ENCODE measurements around the gene SEC16B. TPM values are rescaled to one million over a fixed set of nuclear protein-coding genes. Genes with fewer than 3 reads are reported as not detected.

SEC16B gene
- total RNA-seq, 3 donors from 2014 or later: 3.8 to 8.8 (median 4.8) TPM

GRCh38 chr1:177983482-177984135 is 13.8 kb upstream of the SEC16B start:
- peak overlapping the region in 1 of 2 donors; percentile 11 for H3K27ac ChIP-seq
- no peaks in the 10 kb centered on the region for H3K4me1 ChIP-seq
- intact Hi-C loops (cut with DNase I; ENCODE audit: low total_unique reads): no loop called here

DNA sequence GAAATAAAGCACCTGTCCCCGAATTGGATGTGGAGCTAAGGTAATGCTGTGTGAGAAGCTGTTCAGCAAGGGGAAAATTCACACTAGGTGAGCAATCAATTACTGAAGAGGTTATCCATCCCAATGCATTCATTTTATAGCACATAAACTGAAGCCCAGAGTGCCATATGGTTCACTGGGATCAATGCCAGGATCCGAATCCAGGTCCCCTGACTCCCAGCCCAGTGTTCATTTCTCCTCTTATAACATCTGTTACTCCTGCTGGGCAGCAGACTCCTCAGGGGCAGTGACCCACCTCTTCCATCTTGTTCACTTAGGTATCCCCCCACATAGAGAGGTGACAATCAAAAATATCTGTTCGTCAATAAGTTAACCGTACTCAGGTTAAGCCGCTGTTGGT is 13.2 kb upstream of the SEC16B start:
- H3K9me3 ChIP-seq: no peaks in the 10 kb centered on the region
- no peaks in the 10 kb centered on the region for H3K27me3 ChIP-seq
- intact Hi-C loops (cut with DNase I; ENCODE audit: low total_unique reads): no loop called here
- H3K4me1 ChIP-seq: no peaks in the 10 kb centered on the region
- TF ChIP-seq POLR2AphosphoS5 (IDR thresholded peaks at IDR 0.05) (no peak), POLR2A (IDR thresholded peaks at IDR 0.05) (no peak)
- TF ChIP-seq, protein P1, sequence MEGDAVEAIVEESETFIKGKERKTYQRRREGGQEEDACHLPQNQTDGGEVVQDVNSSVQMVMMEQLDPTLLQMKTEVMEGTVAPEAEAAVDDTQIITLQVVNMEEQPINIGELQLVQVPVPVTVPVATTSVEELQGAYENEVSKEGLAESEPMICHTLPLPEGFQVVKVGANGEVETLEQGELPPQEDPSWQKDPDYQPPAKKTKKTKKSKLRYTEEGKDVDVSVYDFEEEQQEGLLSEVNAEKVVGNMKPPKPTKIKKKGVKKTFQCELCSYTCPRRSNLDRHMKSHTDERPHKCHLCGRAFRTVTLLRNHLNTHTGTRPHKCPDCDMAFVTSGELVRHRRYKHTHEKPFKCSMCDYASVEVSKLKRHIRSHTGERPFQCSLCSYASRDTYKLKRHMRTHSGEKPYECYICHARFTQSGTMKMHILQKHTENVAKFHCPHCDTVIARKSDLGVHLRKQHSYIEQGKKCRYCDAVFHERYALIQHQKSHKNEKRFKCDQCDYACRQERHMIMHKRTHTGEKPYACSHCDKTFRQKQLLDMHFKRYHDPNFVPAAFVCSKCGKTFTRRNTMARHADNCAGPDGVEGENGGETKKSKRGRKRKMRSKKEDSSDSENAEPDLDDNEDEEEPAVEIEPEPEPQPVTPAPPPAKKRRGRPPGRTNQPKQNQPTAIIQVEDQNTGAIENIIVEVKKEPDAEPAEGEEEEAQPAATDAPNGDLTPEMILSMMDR (IDR thresholded peaks at IDR 0.05): no peak
- H3K4me3 ChIP-seq: no peak overlapping the region
- no peak for DNase-seq (ENCODE audit: low spot score in 2 of 2)
- no peak overlapping the region for H3K27ac ChIP-seq
- no peaks in the 10 kb centered on the region for H3K36me3 ChIP-seq

More at GRCh38 chr1:177983482-177984135, 13.8 kb upstream of the SEC16B start:
- DNase-seq (ENCODE audit: low spot score in 2 of 2): no peak
- TF ChIP-seq POLR2AphosphoS5 (IDR thresholded peaks at IDR 0.05) (no peak), POLR2A (IDR thresholded peaks at IDR 0.05) (no peak)
- TF ChIP-seq, protein P1 (IDR thresholded peaks at IDR 0.05): no peak
- no peaks in the 10 kb centered on the region for H3K9me3 ChIP-seq
- H3K4me3 ChIP-seq: peak overlapping the region in 2 of 3 donors; percentile 25 to 38
- H3K36me3 ChIP-seq: no peaks in the 10 kb centered on the region
- no peaks in the 10 kb centered on the region for H3K27me3 ChIP-seq

GRCh38 chr1:177981200-177981599 is 11.3 kb upstream of the SEC16B start:
- TF ChIP-seq POLR2AphosphoS5 (IDR thresholded peaks at IDR 0.05) (no peak), POLR2A (IDR thresholded peaks at IDR 0.05) (no peak)
- TF ChIP-seq, protein P1 (IDR thresholded peaks at IDR 0.05): no peak
- Histone ChIP-seq H3K36me3 (no peaks in the 10 kb centered on the region), H3K27me3 (no peaks in the 10 kb centered on the region), H3K4me1 (no peaks in the 10 kb centered on the region), H3K27ac (no peak overlapping the region), H3K9me3 (no peaks in the 10 kb centered on the region), H3K4me3 (no peak overlapping the region)
- no peak for DNase-seq (ENCODE audit: low spot score in 2 of 2)
- intact Hi-C loops (cut with DNase I; ENCODE audit: low total_unique reads): no loop called here

GRCh38 chr1:177979272-177979671 is 9.4 kb upstream of the SEC16B start:
- Histone ChIP-seq H3K4me1 (no peaks in the 10 kb centered on the region), H3K27ac (no peak overlapping the region), H3K27me3 (no peaks in the 10 kb centered on the region), H3K4me3 (no peak overlapping the region), H3K9me3 (no peaks in the 10 kb centered on the region), H3K36me3 (no peaks in the 10 kb centered on the region)
- intact Hi-C loops (cut with DNase I; ENCODE audit: low total_unique reads): no loop called here
- no peak for TF ChIP-seq POLR2A (IDR thresholded peaks at IDR 0.05)
- TF ChIP-seq POLR2AphosphoS5 (IDR thresholded peaks at IDR 0.05): no peak
- TF ChIP-seq, protein P1 (IDR thresholded peaks at IDR 0.05): no peak
- no peak for DNase-seq (ENCODE audit: low spot score in 2 of 2)

- intact Hi-C loops (cut with DNase I; ENCODE audit: low total_unique reads): no loop called here
- Histone ChIP-seq H3K4me1 (no peaks in the 10 kb centered on the region), H3K27ac (no peak overlapping the region), H3K4me3 (no peak overlapping the region), H3K9me3 (no peaks in the 10 kb centered on the region), H3K36me3 (no peaks in the 10 kb centered on the region), H3K27me3 (no peaks in the 10 kb centered on the region)
- TF ChIP-seq POLR2AphosphoS5 (IDR thresholded peaks at IDR 0.05) (no peak), POLR2A (IDR thresholded peaks at IDR 0.05) (no peak)
- TF ChIP-seq, protein P1 (IDR thresholded peaks at IDR 0.05): no peak
- no peak for DNase-seq (ENCODE audit: low spot score in 2 of 2)
These were observed 8.7 kb upstream of the SEC16B start for GRCh38 chr1:177978530-177978929.

Data from breast epithelium (tissue), 4 donors.